BLaER1 (cell line): ENCODE data around the gene STX10.

Experiments used
- H3K27ac ChIP-seq: shearing (Covaris generic); formaldehyde crosslinking; 2 replicates; pipeline ENCODE4 v1.8.1; 2022
- H3K27me3 ChIP-seq: shearing (Covaris generic); formaldehyde crosslinking; 2 replicates; pipeline ENCODE4 v1.8.1; 2022
- H3K36me3 ChIP-seq: shearing (Covaris generic); formaldehyde crosslinking; 2 replicates; pipeline ENCODE4 v1.8.1; 2022
- H3K4me1 ChIP-seq: shearing (Covaris generic); formaldehyde crosslinking; 2 replicates; pipeline ENCODE4 v1.8.1; 2022
- H3K4me2 ChIP-seq: shearing (Covaris generic); formaldehyde crosslinking; 2 replicates; pipeline ENCODE4 v1.8.1; 2022
- H3K4me3 ChIP-seq: shearing (Covaris generic); formaldehyde crosslinking; 2 replicates; pipeline ENCODE4 v1.8.1; 2022
- H3K9ac ChIP-seq: shearing (Covaris generic); formaldehyde crosslinking; 2 replicates; pipeline ENCODE4 v1.8.1; 2022
- H3K9me3 ChIP-seq: shearing (Covaris generic); formaldehyde crosslinking; 2 replicates; pipeline ENCODE4 v1.8.1; 2022
- H4K20me1 ChIP-seq: shearing (Covaris generic); formaldehyde crosslinking; 2 replicates; pipeline ENCODE4 v1.8.1; 2022
- Cebpa-rat ChIP-seq: shearing (Covaris generic); IDR thresholded peaks from 2 replicates; pipeline ENCODE4 v1.8.1; 2022

Gene STX10

DNA sequence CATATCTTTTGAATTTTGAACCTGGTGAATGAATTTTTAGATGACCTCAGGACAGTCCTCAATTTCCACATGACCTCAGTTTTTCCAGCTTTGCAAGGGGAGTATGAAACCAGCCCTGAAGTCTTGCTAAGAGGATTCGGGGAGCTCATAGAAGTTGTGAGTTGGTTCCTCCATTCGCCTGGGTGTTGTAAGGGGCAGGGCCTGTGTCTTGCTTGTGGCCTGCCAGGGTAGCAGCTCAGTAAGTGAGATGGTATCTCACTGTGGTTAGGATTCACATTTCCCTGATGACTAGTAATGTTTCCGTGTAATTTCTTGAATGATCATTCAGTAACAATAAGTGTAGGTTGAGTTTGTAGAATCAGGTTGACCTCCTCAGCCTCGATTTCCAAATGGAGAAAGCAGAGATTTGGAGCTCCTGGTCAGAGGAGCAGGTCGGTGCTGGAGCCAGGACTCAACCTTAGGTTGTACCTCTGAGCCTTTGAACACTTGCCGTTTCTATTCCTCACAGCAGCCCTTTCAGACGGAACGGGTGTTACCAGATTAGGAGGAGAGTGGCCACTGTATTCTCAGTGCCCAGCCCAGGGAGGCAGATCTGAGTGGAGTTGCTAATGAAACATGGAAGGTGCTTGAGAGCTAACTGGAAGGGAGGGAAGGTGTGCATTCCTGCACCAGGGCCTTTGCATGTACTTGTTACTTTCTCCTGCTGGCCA lies 17.5 kb downstream of the STX10 start:
- Histone ChIP-seq H4K20me1 (peaks cover 100% of the 10 kb centered on the region), H3K27me3 (no peaks in the 10 kb centered on the region), H3K27ac (no peak overlapping the region), H3K9me3 (no peaks in the 10 kb centered on the region), H3K4me1 (peaks cover 20% of the 10 kb centered on the region), H3K4me2 (no peak overlapping the region), H3K4me3 (no peak overlapping the region), H3K36me3 (peaks cover 95% of the 10 kb centered on the region), H3K9ac (no peak overlapping the region)
- no peak for TF ChIP-seq Cebpa-rat

GRCh38 chr19:13130886-13131490 lies 19.2 kb downstream of the STX10 start:
- no peak overlapping the region for H3K4me3 ChIP-seq
- no peak overlapping the region for H3K27ac ChIP-seq
- no peaks in the 10 kb centered on the region for H3K9me3 ChIP-seq
- no peak overlapping the region for H3K4me2 ChIP-seq
- H3K36me3 ChIP-seq: peaks cover 88% of the 10 kb centered on the region
- H3K4me1 ChIP-seq: peaks cover 35% of the 10 kb centered on the region
- no peak overlapping the region for H3K9ac ChIP-seq
- H3K27me3 ChIP-seq: no peaks in the 10 kb centered on the region
- TF ChIP-seq Cebpa-rat: no peak
- H4K20me1 ChIP-seq: peaks cover 100% of the 10 kb centered on the region

DNA sequence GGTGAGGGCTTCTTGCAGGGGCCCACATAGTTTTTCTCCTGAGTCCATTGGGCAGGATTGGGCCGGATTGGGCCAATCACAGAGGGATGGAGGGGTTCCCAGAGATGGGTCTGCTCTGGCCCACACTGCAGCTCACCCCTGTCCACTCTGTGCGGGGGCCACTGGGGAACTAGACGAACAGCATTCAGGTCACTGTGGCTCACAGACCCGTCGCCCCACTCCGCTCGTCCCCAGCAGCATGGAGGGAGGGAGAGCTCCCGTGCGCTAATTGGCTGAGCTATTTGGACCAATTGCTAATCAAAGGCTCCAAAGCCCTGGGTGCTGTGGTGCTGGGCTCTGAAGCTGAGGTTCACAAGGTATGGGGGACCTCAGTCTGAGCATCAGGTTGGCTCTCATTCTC lies 20.8 kb downstream of the STX10 start:
- Histone ChIP-seq H3K27ac (no peak overlapping the region), H3K4me2 (no peak overlapping the region), H4K20me1 (peaks cover 100% of the 10 kb centered on the region), H3K4me1 (peaks cover 46% of the 10 kb centered on the region), H3K9ac (no peak overlapping the region), H3K27me3 (no peaks in the 10 kb centered on the region), H3K4me3 (no peak overlapping the region), H3K36me3 (peaks cover 88% of the 10 kb centered on the region), H3K9me3 (no peaks in the 10 kb centered on the region)
- no peak for TF ChIP-seq Cebpa-rat

GRCh38 chr19:13128583-13128982 lies 21.6 kb downstream of the STX10 start:
- peaks cover 100% of the 10 kb centered on the region for H4K20me1 ChIP-seq
- H3K27ac ChIP-seq: peak overlapping the region; percentile 45; the same call in 1 of the 2 replicates
- no peak overlapping the region for H3K4me3 ChIP-seq
- no peak for TF ChIP-seq Cebpa-rat
- peaks cover 47% of the 10 kb centered on the region for H3K4me1 ChIP-seq
- H3K9ac ChIP-seq: no peak overlapping the region; the same call in 1 of the 2 replicates
- no peaks in the 10 kb centered on the region for H3K9me3 ChIP-seq
- H3K27me3 ChIP-seq: no peaks in the 10 kb centered on the region
- peaks cover 88% of the 10 kb centered on the region for H3K36me3 ChIP-seq
- no peak overlapping the region; the same call in 1 of the 2 replicates for H3K4me2 ChIP-seq

DNA sequence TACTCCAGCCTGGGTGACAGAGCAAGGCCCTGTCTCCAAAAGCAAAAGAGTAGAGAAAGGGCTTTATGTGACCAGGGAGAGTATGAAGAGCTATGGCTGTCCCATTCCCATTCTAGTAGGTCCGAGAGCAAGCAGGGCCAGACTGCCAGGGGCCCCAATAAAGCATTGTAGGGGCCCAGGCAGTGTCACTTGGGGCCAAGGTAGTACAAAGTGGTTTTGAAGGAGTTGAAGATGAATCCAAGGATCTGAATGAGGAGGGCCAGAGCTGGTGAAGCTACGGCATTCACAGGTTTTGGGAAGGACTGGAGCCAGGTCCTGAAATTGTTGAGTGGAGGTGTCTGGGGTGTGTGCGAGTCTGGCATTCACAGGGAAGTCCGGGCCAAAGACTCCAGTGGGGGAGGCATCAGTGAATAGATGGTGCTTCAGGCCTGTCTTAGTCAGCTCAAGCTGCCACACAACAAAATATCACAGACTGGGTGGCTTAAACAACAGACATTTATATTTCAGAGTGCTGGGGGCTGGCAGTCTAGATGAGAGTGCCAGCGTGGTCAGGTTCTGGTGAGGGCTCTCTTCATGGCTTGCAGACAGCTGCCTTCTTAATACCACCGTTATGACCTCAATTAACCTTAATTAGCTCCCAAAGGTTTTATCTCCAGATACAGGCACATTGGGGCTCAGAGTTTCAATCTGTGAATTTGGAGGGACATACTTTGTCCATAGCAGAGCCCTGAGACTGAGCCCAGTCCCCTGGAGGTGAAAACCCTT lies 22.2 kb downstream of the STX10 start:
- H3K27me3 ChIP-seq: no peaks in the 10 kb centered on the region
- peak overlapping the region; percentile 9; the same call in 1 of the 2 replicates for H3K9ac ChIP-seq
- peak overlapping the region; percentile 45; the same call in 1 of the 2 replicates for H3K27ac ChIP-seq
- H3K4me3 ChIP-seq: no peak overlapping the region
- peaks cover 47% of the 10 kb centered on the region for H3K4me1 ChIP-seq
- H4K20me1 ChIP-seq: peaks cover 100% of the 10 kb centered on the region
- peak overlapping the region; percentile 45 for H3K4me2 ChIP-seq
- peaks cover 88% of the 10 kb centered on the region for H3K36me3 ChIP-seq
- TF ChIP-seq Cebpa-rat: no peak
- H3K9me3 ChIP-seq: no peaks in the 10 kb centered on the region

- Histone ChIP-seq H3K9me3 (no peaks in the 10 kb centered on the region), H3K27ac (no peak overlapping the region), H3K4me2 (peak overlapping the region; percentile 45), H4K20me1 (peaks cover 100% of the 10 kb centered on the region), H3K4me3 (no peak overlapping the region), H3K4me1 (peaks cover 48% of the 10 kb centered on the region), H3K9ac (no peak overlapping the region), H3K36me3 (peaks cover 89% of the 10 kb centered on the region), H3K27me3 (no peaks in the 10 kb centered on the region)
- no peak for TF ChIP-seq Cebpa-rat
These were observed 23.1 kb downstream of the STX10 start for GRCh38 chr19:13127051-13127450.

- no peak overlapping the region for H3K4me3 ChIP-seq
- peaks cover 67% of the 10 kb centered on the region for H3K4me1 ChIP-seq
- no peak overlapping the region for H3K9ac ChIP-seq
- no peaks in the 10 kb centered on the region for H3K27me3 ChIP-seq
- H3K4me2 ChIP-seq: no peak overlapping the region
- no peak overlapping the region for H3K27ac ChIP-seq
- no peak for TF ChIP-seq Cebpa-rat
- peaks cover 94% of the 10 kb centered on the region for H4K20me1 ChIP-seq
- peaks cover 72% of the 10 kb centered on the region for H3K36me3 ChIP-seq
- H3K9me3 ChIP-seq: no peaks in the 10 kb centered on the region
These were observed 26.9 kb downstream of the STX10 start for GRCh38 chr19:13122980-13123957.

DNA sequence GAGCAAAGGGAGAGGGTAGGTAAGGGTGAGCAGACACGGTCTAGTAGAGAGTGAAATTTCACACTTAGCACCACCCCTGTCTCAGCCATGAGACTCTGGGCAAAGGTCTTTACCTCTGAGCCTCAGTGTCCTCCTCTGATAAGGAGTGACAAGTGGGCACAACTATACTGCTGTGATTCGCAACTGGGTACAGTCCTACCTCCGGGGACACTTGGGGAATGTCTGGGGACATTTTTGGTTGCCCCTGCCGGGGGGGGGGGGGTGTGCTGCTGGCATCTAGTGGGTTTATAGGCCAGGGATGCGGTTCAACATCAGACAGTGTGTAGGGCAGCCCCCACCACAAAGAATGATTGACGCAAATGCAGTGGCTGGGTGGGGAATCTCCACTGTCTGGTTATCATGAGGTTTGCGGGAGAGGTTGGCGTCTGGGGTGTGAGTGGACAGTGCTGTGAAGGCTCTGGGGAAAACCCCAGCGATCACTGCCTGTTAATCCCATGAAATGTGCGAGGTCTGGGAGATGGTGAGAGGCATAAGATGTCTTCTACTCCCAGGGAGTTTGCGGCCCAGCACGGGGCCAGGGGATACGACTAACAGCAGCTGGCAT lies 27.8 kb downstream of the STX10 start:
- H3K4me3 ChIP-seq: no peak overlapping the region
- H3K36me3 ChIP-seq: peaks cover 67% of the 10 kb centered on the region
- H3K9ac ChIP-seq: peak overlapping the region; percentile 7
- no peak for TF ChIP-seq Cebpa-rat
- peaks cover 85% of the 10 kb centered on the region for H4K20me1 ChIP-seq
- peaks cover 63% of the 10 kb centered on the region for H3K4me1 ChIP-seq
- 0 out of 2 replicates have a peak overlapping the region, but pooled peaks have one; percentile 30 for H3K27ac ChIP-seq
- H3K9me3 ChIP-seq: no peaks in the 10 kb centered on the region
- H3K4me2 ChIP-seq: 0 out of 2 replicates have a peak overlapping the region, but pooled peaks have one; percentile 26
- no peaks in the 10 kb centered on the region for H3K27me3 ChIP-seq
